SK-N-MC (cell line): ENCODE results near the gene EFCAB11.

Source experiments
- DNase-seq: peaks from one replicate; pipeline ENCODE4 v3.0.0-alpha.2; 2011; ENCODE audit warnings: low read depth, low spot score
- H3K27ac ChIP-seq: fragments of 200-600 bp; sonication (generic); 2 replicates; pipeline ENCODE4 v1.5.1; 2016; ENCODE audit warnings: mixed run types
- H3K36me3 ChIP-seq: fragments of 200-600 bp; sonication (generic); 2 replicates; pipeline ENCODE4 v1.6.1; 2017; ENCODE audit warnings: antibody characterized with exemption, low read length, mixed read lengths; ENCODE audit not compliant: insufficient read depth
- H3K4me3 ChIP-seq: fragments of 200-600 bp; sonication (generic); 2 replicates; pipeline ENCODE4 v1.5.1; 2016
- H3K9ac ChIP-seq: fragments of 200-600 bp; sonication (generic); 2 replicates; pipeline ENCODE4 v1.8.0; 2017; ENCODE audit warnings: mixed run types, mixed read lengths; ENCODE audit not compliant: insufficient read length
- H3K9me3 ChIP-seq: fragments of 200-600 bp; sonication (generic); 2 replicates; pipeline ENCODE4 v1.6.1; 2017; ENCODE audit warnings: low read depth, mild to moderate bottlenecking, antibody characterized with exemption, low read length, moderate library complexity, mixed read lengths
- EZH2 ChIP-seq: fragments of 200-600 bp; sonication (generic); IDR thresholded peaks from one replicate; pipeline ENCODE4 v1.6.1; 2017; ENCODE audit warnings: antibody characterized with exemption
- FOXP2 ChIP-seq: optimal IDR thresholded peaks from 2 replicates; pipeline ENCODE3; 2011; ENCODE audit warnings: mild to moderate bottlenecking, moderate library complexity; ENCODE audit not compliant: insufficient read depth; ENCODE audit errors: extremely low read length, control extremely low read depth
- POLR2AphosphoS5 ChIP-seq: IDR thresholded peaks from 2 replicates; pipeline ENCODE4 v1.6.1; 2012; ENCODE audit warnings: mild to moderate bottlenecking, low read depth, low read length, borderline replicate concordance

EFCAB11 gene

DNA sequence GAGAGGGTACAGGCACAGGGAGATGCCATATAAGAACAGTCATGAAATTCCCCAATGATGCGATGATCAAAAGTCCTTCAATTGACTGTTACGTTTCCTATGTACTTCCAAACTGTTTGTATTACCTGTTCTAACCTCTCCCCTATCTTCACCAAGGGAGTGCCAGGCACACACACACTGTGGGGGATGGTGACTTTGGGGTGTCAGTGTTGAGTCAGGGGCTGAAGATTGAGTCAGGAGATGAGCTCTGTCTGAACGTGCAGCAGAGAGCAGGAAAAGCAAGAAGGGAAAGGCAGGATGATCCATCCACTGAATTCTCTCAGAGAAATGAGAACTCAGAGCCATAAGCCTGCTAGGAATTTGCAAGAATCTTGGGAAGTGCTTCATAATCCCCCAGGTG lies 153.4 kb downstream of the EFCAB11 start:
- Histone ChIP-seq H3K27ac (no peak overlapping the region), H3K4me3 (no peak overlapping the region), H3K9me3 (no peaks in the 10 kb centered on the region), H3K36me3 (no peaks in the 10 kb centered on the region), H3K9ac (no peak overlapping the region)
- DNase-seq: no peak
- TF ChIP-seq POLR2AphosphoS5: no peak
- TF ChIP-seq EZH2: no peak
- TF ChIP-seq FOXP2: no peak

- H3K9ac ChIP-seq: no peak overlapping the region
- no peaks in the 10 kb centered on the region for H3K36me3 ChIP-seq
- no peak for TF ChIP-seq FOXP2
- TF ChIP-seq EZH2: no peak
- TF ChIP-seq POLR2AphosphoS5: no peak
- no peak overlapping the region for H3K27ac ChIP-seq
- no peak overlapping the region for H3K4me3 ChIP-seq
- no peaks in the 10 kb centered on the region for H3K9me3 ChIP-seq
- no peak for DNase-seq
Measured at GRCh38 chr14:89798212-89798773, 156.2 kb downstream of the EFCAB11 start.

GRCh38 chr14:89797148-89797547 lies 157.4 kb downstream of the EFCAB11 start:
- Histone ChIP-seq H3K9me3 (no peaks in the 10 kb centered on the region), H3K27ac (no peak overlapping the region)

GRCh38 chr14:89794096-89794495 lies 160.4 kb downstream of the EFCAB11 start:
- TF ChIP-seq POLR2AphosphoS5 (no peak), FOXP2 (no peak), EZH2 (no peak)
- Histone ChIP-seq H3K27ac (no peak overlapping the region), H3K4me3 (no peak overlapping the region), H3K36me3 (no peaks in the 10 kb centered on the region), H3K9ac (no peak overlapping the region), H3K9me3 (no peaks in the 10 kb centered on the region)
- no peak for DNase-seq

More at GRCh38 chr14:89797148-89797547, 157.4 kb downstream of the EFCAB11 start:
- DNase-seq: no peak
- no peaks in the 10 kb centered on the region for H3K36me3 ChIP-seq
- no peak for TF ChIP-seq POLR2AphosphoS5
- TF ChIP-seq EZH2: no peak
- TF ChIP-seq FOXP2: no peak
- H3K9ac ChIP-seq: no peak overlapping the region
- H3K4me3 ChIP-seq: no peak overlapping the region

DNA sequence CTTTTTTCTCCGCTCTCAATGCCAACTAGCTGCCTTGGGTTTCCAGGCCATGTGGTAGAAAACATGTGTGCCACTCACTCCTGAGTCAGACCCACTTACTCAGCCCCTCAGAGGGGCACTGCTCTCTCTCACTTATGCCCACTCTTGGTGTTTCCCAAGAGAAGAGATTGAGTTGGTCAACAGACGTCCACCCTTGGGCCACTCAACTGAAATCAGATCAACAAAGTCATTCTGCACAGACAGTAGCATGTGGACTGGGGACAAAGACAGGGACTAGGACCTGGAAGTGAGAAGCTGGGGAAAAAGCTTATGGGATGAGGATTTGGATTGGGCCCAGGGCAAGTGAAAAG lies 161.2 kb downstream of the EFCAB11 start:
- no peaks in the 10 kb centered on the region for H3K36me3 ChIP-seq
- TF ChIP-seq FOXP2 (no peak), EZH2 (no peak), POLR2AphosphoS5 (no peak)
- H3K4me3 ChIP-seq: no peak overlapping the region
- no peak overlapping the region for H3K27ac ChIP-seq
- H3K9me3 ChIP-seq: no peaks in the 10 kb centered on the region
- DNase-seq: no peak
- no peak overlapping the region for H3K9ac ChIP-seq

GRCh38 chr14:89792489-89793366 lies 161.8 kb downstream of the EFCAB11 start:
- Histone ChIP-seq H3K36me3 (no peaks in the 10 kb centered on the region), H3K27ac (no peak overlapping the region), H3K4me3 (no peak overlapping the region), H3K9ac (no peak overlapping the region), H3K9me3 (no peaks in the 10 kb centered on the region)
- TF ChIP-seq POLR2AphosphoS5: no peak
- TF ChIP-seq EZH2: no peak
- no peak for TF ChIP-seq FOXP2
- no peak for DNase-seq

- no peak for TF ChIP-seq FOXP2
- no peak for TF ChIP-seq POLR2AphosphoS5
- TF ChIP-seq EZH2: no peak
- Histone ChIP-seq H3K9me3 (no peaks in the 10 kb centered on the region), H3K4me3 (no peak overlapping the region), H3K9ac (no peak overlapping the region), H3K27ac (no peak overlapping the region), H3K36me3 (no peaks in the 10 kb centered on the region)
- DNase-seq: no peak
Measured at GRCh38 chr14:89787525-89787924, 167.0 kb downstream of the EFCAB11 start.

- no peak overlapping the region for H3K27ac ChIP-seq
- no peak for DNase-seq
- H3K9me3 ChIP-seq: no peaks in the 10 kb centered on the region
- no peak overlapping the region for H3K9ac ChIP-seq
- H3K4me3 ChIP-seq: no peak overlapping the region
- no peaks in the 10 kb centered on the region for H3K36me3 ChIP-seq
- TF ChIP-seq POLR2AphosphoS5 (no peak), EZH2 (no peak), FOXP2 (no peak)
Measured at GRCh38 chr14:89781046-89781445, 173.5 kb downstream of the EFCAB11 start.
